Hepatocyte (in vitro differentiated cells): ENCODE measurements around the gene CEACAM7. TPM values are rescaled to one million over a fixed set of nuclear protein-coding genes. Genes with fewer than 3 reads are reported as not detected.
A peak's percentile ranks its signal among the peaks of the same experiment; 100 is the strongest.

ENCODE experiments used
- DNase-seq: peaks from one replicate; pipeline ENCODE4 v3.0.0-alpha.2; 2016; ENCODE audit warnings: low spot score
- H2AFZ ChIP-seq: fragments of 200-600 bp; sonication (generic); 2 replicates; pipeline ENCODE4 v1.6.0; 2016; ENCODE audit warnings: antibody characterized with exemption, mild to moderate bottlenecking
- H3K27ac ChIP-seq: fragments of 200-600 bp; sonication (generic); 2 replicates; pipeline ENCODE4 v1.5.1; 2016; ENCODE audit warnings: mild to moderate bottlenecking
- H3K27me3 ChIP-seq: fragments of 200-600 bp; sonication (generic); 2 replicates; pipeline ENCODE4 v1.6.1; 2016
- H3K36me3 ChIP-seq: fragments of 200-600 bp; sonication (generic); replicated peaks from 2 replicates; pipeline ENCODE4 v1.5.1; 2016; ENCODE audit warnings: low read depth; ENCODE audit not compliant: insufficient read depth
- H3K4me1 ChIP-seq: fragments of 200-600 bp; sonication (generic); 2 replicates; pipeline ENCODE4 v1.5.1; 2016; ENCODE audit warnings: mild to moderate bottlenecking, moderate library complexity; ENCODE audit not compliant: insufficient read depth
- H3K4me2 ChIP-seq: fragments of 200-600 bp; sonication (generic); 2 replicates; pipeline ENCODE4 v1.6.0; 2016
- H3K4me3 ChIP-seq: fragments of 200-600 bp; sonication (generic); 2 replicates; pipeline ENCODE4 v1.5.1; 2016; ENCODE audit warnings: mild to moderate bottlenecking
- H3K79me2 ChIP-seq: fragments of 200-600 bp; sonication (generic); 2 replicates; pipeline ENCODE4 v1.6.0; 2017; ENCODE audit warnings: mild to moderate bottlenecking
- H3K9me2 ChIP-seq: fragments of 200-600 bp; sonication (generic); replicated peaks from 2 replicates; pipeline ENCODE4 v1.6.0; 2017; ENCODE audit warnings: mild to moderate bottlenecking; ENCODE audit not compliant: insufficient read depth
- H3K9me3 ChIP-seq: fragments of 200-600 bp; sonication (generic); 2 replicates; pipeline ENCODE4 v1.5.1; 2016; ENCODE audit warnings: low read depth, mild to moderate bottlenecking
- H4K20me1 ChIP-seq: fragments of 200-600 bp; sonication (generic); 2 replicates; pipeline ENCODE4 v1.6.0; 2016; ENCODE audit warnings: mild to moderate bottlenecking; ENCODE audit not compliant: insufficient read depth, poor library complexity, severe bottlenecking
- CTCF ChIP-seq: fragments of 200-600 bp; sonication (generic); IDR thresholded peaks from 2 replicates; pipeline ENCODE4 v1.5.1; 2016; ENCODE audit warnings: antibody characterized with exemption, mild to moderate bottlenecking; ENCODE audit not compliant: poor library complexity
- EZH2 ChIP-seq: fragments of 200-600 bp; sonication (generic); IDR thresholded peaks from 2 replicates; pipeline ENCODE4 v1.6.1; 2016; ENCODE audit warnings: antibody characterized with exemption, mild to moderate bottlenecking, borderline replicate concordance
- EZH2phosphoT487 ChIP-seq: fragments of 200-600 bp; sonication (generic); IDR thresholded peaks from one replicate; pipeline ENCODE4 v1.6.1; 2018; ENCODE audit warnings: antibody characterized with exemption, mild to moderate bottlenecking, low read depth, moderate library complexity; ENCODE audit not compliant: unreplicated experiment, severe bottlenecking
- WGBS: methylation state at CpG from one replicate; pipeline ENCODE4 v1.1.6; 2016; ENCODE audit warnings: low lambda C conversion rate; ENCODE audit errors: missing lambda C conversion rate; 5-methylcytosine and 5-hydroxymethylcytosine counted together
- polyA plus RNA-seq: library from polyadenylated mRNA; unstranded; fragments of >200 nt; fragmentation: Nextera tagmentation; extraction: Ambion mirVana; gene quantifications from 2 replicates; pipeline ENCODE4 v1.2.1, GENCODE V29; 2016
- total RNA-seq: library from RNA; depleted of rRNA; stranded (reverse); fragments of >200 nt; gene quantifications from 2 replicates; pipeline ENCODE4 v1.2.3, GENCODE V29; 2014

Gene CEACAM7
- total RNA-seq: 2.7 and 6.3 TPM in 2 replicates
- not detected in 2 replicates for polyA plus RNA-seq

GRCh38 chr19:41688098-41688497 lies at the start of gene CEACAM7:
CEACAM7 (minus strand) TSS chr19:41688270; CDS start chr19:41688165, 105 bp downstream.
- no peak for DNase-seq
- no peak within 1 kb of the TSS for H3K27ac ChIP-seq
- no peaks in the 10 kb centered on the region for H4K20me1 ChIP-seq
- TF ChIP-seq EZH2 (no peak), EZH2phosphoT487 (no peak), CTCF (no peak)
- no peaks in the 10 kb centered on the region for H3K79me2 ChIP-seq
- no peaks in the 10 kb centered on the region for H3K36me3 ChIP-seq
- H2AFZ ChIP-seq: no peak within 1 kb of the TSS
- H3K4me1 ChIP-seq: no peaks in the 10 kb centered on the region
- H3K9me2 ChIP-seq: no peaks in the 10 kb centered on the region
- H3K27me3 ChIP-seq: no peaks in the 10 kb centered on the region
- no peak within 1 kb of the TSS for H3K4me3 ChIP-seq
- WGBS: 83% methylated on average over 1 of the region's 1 CpG
- no peaks in the 10 kb centered on the region for H3K9me3 ChIP-seq
- no peak within 1 kb of the TSS for H3K4me2 ChIP-seq

GRCh38 chr19:41735071-41735600 lies 47.1 kb upstream of the CEACAM7 start:
- H3K36me3 ChIP-seq: no peaks in the 10 kb centered on the region
- H3K27ac ChIP-seq: peak overlapping the region; percentile 73

GRCh38 chr19:41734585-41734984 lies 46.5 kb upstream of the CEACAM7 start:
- Histone ChIP-seq H2AFZ (no peak overlapping the region), H3K9me2 (no peaks in the 10 kb centered on the region), H3K36me3 (no peaks in the 10 kb centered on the region), H3K4me1 (no peaks in the 10 kb centered on the region), H3K4me2 (no peak overlapping the region), H3K4me3 (no peak overlapping the region), H3K79me2 (no peaks in the 10 kb centered on the region), H3K9me3 (no peaks in the 10 kb centered on the region), H4K20me1 (no peaks in the 10 kb centered on the region), H3K27ac (peak overlapping the region; percentile 73), H3K27me3 (no peaks in the 10 kb centered on the region)
- peak; percentile 42 for DNase-seq
- TF ChIP-seq CTCF: no peak
- TF ChIP-seq EZH2phosphoT487: no peak
- TF ChIP-seq EZH2: no peak
- 67% methylated on average over 3 of the region's 3 CpGs for WGBS

More at GRCh38 chr19:41735071-41735600, 47.1 kb upstream of the CEACAM7 start:
- H3K79me2 ChIP-seq: no peaks in the 10 kb centered on the region
- TF ChIP-seq CTCF: no peak
- TF ChIP-seq EZH2phosphoT487: no peak
- no peak for TF ChIP-seq EZH2
- H3K9me2 ChIP-seq: no peaks in the 10 kb centered on the region
- DNase-seq: no peak
- H3K4me1 ChIP-seq: no peaks in the 10 kb centered on the region
- no peak overlapping the region for H3K4me3 ChIP-seq
- no peaks in the 10 kb centered on the region for H4K20me1 ChIP-seq
- H2AFZ ChIP-seq: no peak overlapping the region
- 65% methylated on average over 5 of the region's 5 CpGs for WGBS
- no peaks in the 10 kb centered on the region for H3K27me3 ChIP-seq
- no peak overlapping the region for H3K4me2 ChIP-seq
- H3K9me3 ChIP-seq: no peaks in the 10 kb centered on the region
